Measurements from ENCODE around the gene CCDC179.

- TF ChIP-seq POLR2A (IDR thresholded peaks at IDR 0.05) (no peak), CTCF (IDR thresholded peaks at IDR 0.05 in 4 of 5, conservative IDR thresholded peaks at IDR 0.05 in 1 of 5) (no peak)
These were observed 41.3 kb upstream of the CCDC179 start for GRCh38 chr11:22901603-22902002.

Data from gastrocnemius medialis (tissue), 4 donors.